ENCODE measurements around the gene TNFRSF6B. TPM values are rescaled to one million over a fixed set of nuclear protein-coding genes. Genes with fewer than 3 reads are reported as not detected.

Gene TNFRSF6B
- total RNA-seq, 1 donor from 2014 or later: 119 TPM

GRCh38 chr20:63661959-63662812 lies 34.3 kb upstream of the TNFRSF6B start:
- peaks cover 25 to 45% of the 10 kb centered on the region in 2 donors for H3K36me3 ChIP-seq
- DNase-seq (ENCODE audit: low spot score in 2 of 2): no peak
- no peaks in the 10 kb centered on the region for H3K27me3 ChIP-seq
- no peaks in the 10 kb centered on the region for H3K9me3 ChIP-seq
- intact Hi-C loops (cut with DNase I): loop anchor here (5.0 kb wide), 1 partner anchor 35 kb away; the partner anchor contains the start of gene TNFRSF6B
- TF ChIP-seq CTCF (IDR thresholded peaks at IDR 0.05): no peak
- no peak overlapping the region for H3K27ac ChIP-seq
- peaks cover 4 to 14% of the 10 kb centered on the region in 2 donors for H3K4me1 ChIP-seq
- no peak overlapping the region for H3K4me3 ChIP-seq

DNA sequence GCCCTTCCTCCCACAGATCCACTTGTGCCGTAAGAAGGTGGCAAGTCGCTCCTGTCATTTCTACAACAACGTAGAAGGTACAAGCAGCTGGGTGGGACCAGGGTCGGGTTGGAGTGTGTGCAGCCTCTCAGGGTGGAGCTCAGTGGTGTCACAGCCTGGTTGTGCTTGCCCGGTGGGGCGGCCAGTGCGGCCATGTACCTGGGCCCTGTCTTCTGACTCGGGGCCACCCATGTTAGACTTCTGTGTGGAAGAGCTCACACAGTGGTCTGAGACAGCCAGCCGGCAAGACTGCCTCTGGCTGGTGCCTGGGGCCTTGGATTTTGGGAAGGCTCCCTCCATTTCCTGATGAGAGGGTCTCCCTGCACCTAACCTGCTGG lies 33.7 kb upstream of the TNFRSF6B start:
- Histone ChIP-seq H3K4me1 (peaks cover 4 to 8% of the 10 kb centered on the region in 2 donors), H3K9me3 (no peaks in the 10 kb centered on the region), H3K36me3 (peaks cover 31 to 51% of the 10 kb centered on the region in 2 donors), H3K27ac (no peak overlapping the region), H3K4me3 (no peak overlapping the region), H3K27me3 (no peaks in the 10 kb centered on the region)
- intact Hi-C loops (cut with DNase I): loop anchor here (5.0 kb wide), 1 partner anchor 34 kb away; the partner anchor contains the start of gene TNFRSF6B
- no peak for DNase-seq (ENCODE audit: low spot score in 2 of 2)
- no peak for TF ChIP-seq CTCF (IDR thresholded peaks at IDR 0.05)

DNA sequence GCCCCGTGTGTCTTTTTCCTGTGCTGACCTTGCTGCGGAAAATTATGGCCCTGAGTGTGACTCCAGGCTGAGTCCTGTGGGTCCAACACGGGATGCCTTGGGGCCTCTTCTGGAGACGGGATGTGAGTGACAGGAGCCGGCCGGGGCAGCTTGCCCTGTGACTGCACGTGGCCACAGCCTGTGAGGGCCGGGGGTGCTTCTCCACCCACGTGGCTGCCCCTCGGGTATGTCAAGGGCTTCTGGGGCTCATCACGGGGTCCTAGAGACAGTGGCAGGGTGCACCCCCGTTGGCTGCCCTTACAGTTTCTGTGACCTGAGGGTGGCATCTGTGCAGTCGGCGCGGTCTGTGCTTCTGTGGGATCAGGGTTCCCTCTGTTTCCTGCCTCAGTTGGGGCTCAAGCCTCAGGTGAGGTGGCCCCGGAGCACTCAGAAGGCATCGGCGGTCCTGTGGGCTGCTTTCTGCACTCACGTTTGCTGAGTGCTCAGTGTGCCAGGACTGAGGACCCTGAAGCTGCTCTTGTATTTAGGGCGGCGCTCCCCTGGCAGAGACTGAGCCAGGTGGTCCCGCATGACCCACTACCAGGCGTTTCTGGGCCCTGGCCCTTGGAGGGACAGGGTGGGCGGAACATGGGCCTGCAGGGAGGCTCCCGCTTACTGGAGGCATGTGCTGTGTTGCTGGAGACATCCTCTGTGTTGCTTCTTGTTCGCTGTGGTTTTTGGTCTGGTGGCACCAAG lies 33.0 kb upstream of the TNFRSF6B start:
- H3K4me1 ChIP-seq: peaks cover 4 to 6% of the 10 kb centered on the region in 2 donors
- peaks cover 38 to 58% of the 10 kb centered on the region in 2 donors for H3K36me3 ChIP-seq
- H3K9me3 ChIP-seq: no peaks in the 10 kb centered on the region
- intact Hi-C loops (cut with DNase I): loop anchor here (5.0 kb wide), 1 partner anchor 34 kb away; the partner anchor contains the start of gene TNFRSF6B
- DNase-seq (ENCODE audit: low spot score in 2 of 2): no peak
- no peak for TF ChIP-seq CTCF (IDR thresholded peaks at IDR 0.05)
- no peak overlapping the region for H3K27ac ChIP-seq
- no peak overlapping the region for H3K4me3 ChIP-seq
- H3K27me3 ChIP-seq: no peaks in the 10 kb centered on the region

- intact Hi-C loops (cut with DNase I): loop anchor here (5.0 kb wide), 1 partner anchor 33 kb away; the partner anchor contains the start of gene TNFRSF6B
- DNase-seq (ENCODE audit: low spot score in 2 of 2): no peak
- Histone ChIP-seq H3K27ac (no peak overlapping the region), H3K27me3 (no peaks in the 10 kb centered on the region), H3K4me1 (peaks cover 3% of the 10 kb centered on the region in 2 donors), H3K36me3 (peaks cover 46 to 66% of the 10 kb centered on the region in 2 donors), H3K4me3 (no peak overlapping the region), H3K9me3 (no peaks in the 10 kb centered on the region)
- TF ChIP-seq CTCF (IDR thresholded peaks at IDR 0.05): no peak
These were observed 32.2 kb upstream of the TNFRSF6B start for GRCh38 chr20:63664143-63664851.

GRCh38 chr20:63664861-63665594 lies 31.4 kb upstream of the TNFRSF6B start:
- intact Hi-C loops (cut with DNase I): loop anchor here (5.0 kb wide), 1 partner anchor 32 kb away; the partner anchor contains the start of gene TNFRSF6B

More at GRCh38 chr20:63664861-63665594, 31.4 kb upstream of the TNFRSF6B start:
- H3K4me1 ChIP-seq: no peaks in the 10 kb centered on the region
- DNase-seq (ENCODE audit: low spot score in 2 of 2): no peak
- H3K27ac ChIP-seq: no peak overlapping the region
- peaks cover 47 to 66% of the 10 kb centered on the region in 2 donors for H3K36me3 ChIP-seq
- no peak overlapping the region for H3K4me3 ChIP-seq
- TF ChIP-seq CTCF (IDR thresholded peaks at IDR 0.05): no peak
- no peaks in the 10 kb centered on the region for H3K27me3 ChIP-seq
- H3K9me3 ChIP-seq: no peaks in the 10 kb centered on the region
